Esophagus muscularis mucosa (tissue), 4 donors: ENCODE measurements around the gene CCDC12.

Experiments used
- EP300 ChIP-seq: sonication (generic); formaldehyde crosslinking; IDR thresholded peaks from one replicate; pipeline ENCODE4 v1.6.1; 2017; ENCODE audit warnings: antibody characterized with exemption
- POLR2A ChIP-seq: fragments of 450-650 bp; IDR thresholded peaks from one replicate; pipeline ENCODE4 v1.6.1; 2017; ENCODE audit warnings: antibody characterized with exemption, moderate library complexity, mild to moderate bottlenecking, low read depth
- TF ChIP-seq, protein P1 (sequence below), 3 experiments: fragments of 200-600 bp in 2 of 3; fragments of 450-650 bp in 1 of 3; sonication (generic) in 2 of 3; IDR thresholded peaks; one replicate each; pipeline ENCODE4 v1.5.1; 2017 to 2019; ENCODE audit warnings: antibody characterized with exemption in 3 of 3, mild to moderate bottlenecking in 2 of 3, moderate library complexity in 1 of 3

DNA sequence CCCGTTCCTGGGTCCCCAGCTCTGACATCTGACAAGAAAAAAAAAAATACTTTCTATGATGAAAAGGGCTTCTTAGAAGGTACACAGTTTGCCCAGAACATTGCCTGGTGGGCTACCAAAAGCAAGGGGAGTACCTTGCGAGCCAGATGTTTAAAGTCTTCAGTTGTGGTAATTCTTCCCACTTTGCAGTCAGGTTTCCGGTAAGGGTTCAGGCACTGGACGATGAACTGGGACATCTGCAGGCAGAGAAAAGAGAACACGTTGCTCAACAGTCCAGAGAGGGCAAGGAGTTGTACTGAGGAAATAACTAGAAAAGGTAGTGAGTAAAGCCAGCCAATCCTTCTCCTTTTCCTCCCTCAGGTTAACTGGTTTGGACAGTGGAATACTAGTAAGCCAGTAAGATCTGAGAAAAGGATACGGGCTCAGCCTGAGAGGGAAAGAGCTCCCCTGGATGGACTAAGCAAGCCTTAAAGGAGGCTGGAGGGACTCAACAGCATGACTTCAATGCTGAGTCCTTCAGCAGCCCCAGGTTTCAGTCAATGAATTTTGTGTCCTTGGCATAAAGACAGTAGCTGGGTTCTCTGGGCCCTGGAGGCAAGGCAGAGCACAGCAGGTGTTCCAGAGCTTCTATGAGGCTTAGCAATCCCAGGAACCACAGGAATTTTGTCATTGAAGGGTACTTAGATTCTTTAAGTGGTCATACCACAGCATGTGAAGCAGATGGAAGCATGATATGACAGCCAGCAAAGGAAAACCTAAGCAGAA is 41.1 kb upstream of the CCDC12 start:
- TF ChIP-seq POLR2A, result no peak
- TF ChIP-seq, protein P1, sequence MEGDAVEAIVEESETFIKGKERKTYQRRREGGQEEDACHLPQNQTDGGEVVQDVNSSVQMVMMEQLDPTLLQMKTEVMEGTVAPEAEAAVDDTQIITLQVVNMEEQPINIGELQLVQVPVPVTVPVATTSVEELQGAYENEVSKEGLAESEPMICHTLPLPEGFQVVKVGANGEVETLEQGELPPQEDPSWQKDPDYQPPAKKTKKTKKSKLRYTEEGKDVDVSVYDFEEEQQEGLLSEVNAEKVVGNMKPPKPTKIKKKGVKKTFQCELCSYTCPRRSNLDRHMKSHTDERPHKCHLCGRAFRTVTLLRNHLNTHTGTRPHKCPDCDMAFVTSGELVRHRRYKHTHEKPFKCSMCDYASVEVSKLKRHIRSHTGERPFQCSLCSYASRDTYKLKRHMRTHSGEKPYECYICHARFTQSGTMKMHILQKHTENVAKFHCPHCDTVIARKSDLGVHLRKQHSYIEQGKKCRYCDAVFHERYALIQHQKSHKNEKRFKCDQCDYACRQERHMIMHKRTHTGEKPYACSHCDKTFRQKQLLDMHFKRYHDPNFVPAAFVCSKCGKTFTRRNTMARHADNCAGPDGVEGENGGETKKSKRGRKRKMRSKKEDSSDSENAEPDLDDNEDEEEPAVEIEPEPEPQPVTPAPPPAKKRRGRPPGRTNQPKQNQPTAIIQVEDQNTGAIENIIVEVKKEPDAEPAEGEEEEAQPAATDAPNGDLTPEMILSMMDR (IDR thresholded peaks at IDR 0.05), result no peak
- no peak for TF ChIP-seq EP300
